ENCODE results near the gene RAB7A. TPM values are rescaled to one million over a fixed set of nuclear protein-coding genes. Genes with fewer than 3 reads are reported as not detected.

RAB7A gene
- polyA plus RNA-seq, 2 of the 4 experiments (the other 2 are of a cell fraction): 137 to 160 TPM

GRCh38 chr3:128845119-128845777 lies 119.3 kb downstream of the RAB7A start (continued):
- TF ChIP-seq HMGXB4 (CRISPR knock-in tag; IDR thresholded peaks at IDR 0.05; ENCODE audit: borderline replicate concordance): no peak

- POLR2A ChIA-PET: interaction anchor here (1.1 kb wide), 1 partner anchor 33 kb away, joined by 3 read pairs; no protein-coding TSS in a partner anchor
- DNase-seq (ENCODE audit: low read depth in 1 of 2, low spot score in 1 of 2) (peak; percentile 53 to 62), FAIRE-seq (no peak)
Measured at GRCh38 chr3:128845778-128846485, 119.9 kb downstream of the RAB7A start.

GRCh38 chr3:128846486-128846891 lies 120.5 kb downstream of the RAB7A start:
- ChIA-PET POLR2A (interaction anchor here (1.1 kb wide), 1 partner anchor 33 kb away, joined by 3 read pairs; no protein-coding TSS in a partner anchor), CTCF (interaction anchor here (0.7 to 2.4 kb wide), 18 partner anchors 9 to 230 kb away, joined by 3 to 13 read pairs (median 3); partner anchors contain the start of gene ACAD9)
- Histone ChIP-seq H3K4me3 (no peak overlapping the region; the same call in 2 of the 3 replicates), H3K4me1 (0 out of 3 replicates have a peak, but pooled peaks cover 9% of the 10 kb centered on the region), H3K27ac (peak overlapping the region in 1 of 2 experiments; percentile 88; a peak in 3 of 6 replicates), H3K9me3 (no peaks in the 10 kb centered on the region), H3K4me2 (peak overlapping the region; percentile 92)
- 97% methylated on average over 8 of the region's 13 CpGs for WGBS (ENCODE audit: missing lambda C conversion rate)
- TF ChIP-seq KDM1A (IDR thresholded peaks at IDR 0.05; ENCODE audit: low read depth): no peak
- ATAC-seq (peak in 1 of 2 experiments; percentile 15; a peak in 3 of 6 replicates), FAIRE-seq (no peak), DNase-seq (ENCODE audit: low read depth in 1 of 2, low spot score in 1 of 2) (no peak)

More at GRCh38 chr3:128845778-128846485, 119.9 kb downstream of the RAB7A start:
- TF ChIP-seq RAD21 (conservative IDR thresholded peaks at IDR 0.05 in 1 of 2, IDR thresholded peaks at IDR 0.05 in 1 of 2) (peak; percentile 17 to 32; a peak in 3 of 5 replicates), RFX5 (IDR thresholded peaks at IDR 0.05) (no peak), CTCF (IDR thresholded peaks at IDR 0.05) (peak; percentile 43)
- Histone ChIP-seq H3K4me2 (peak overlapping the region; percentile 92), H3K4me3 (peak overlapping the region; percentile 43), H3K27ac (peak overlapping the region; percentile 62 to 88), H3K4me1 (0 out of 3 replicates have a peak, but pooled peaks cover 9% of the 10 kb centered on the region), H3K9me3 (no peaks in the 10 kb centered on the region)
- WGBS (ENCODE audit: missing lambda C conversion rate): 4% methylated on average over 4 of the region's 32 CpGs
- ATAC-seq: peak; percentile 85 to 90
- CTCF ChIA-PET: interaction anchor here (0.7 to 2.4 kb wide), 19 partner anchors 9 to 229 kb away, joined by 3 to 13 read pairs (median 3); partner anchors contain the start of gene ACAD9

- POLR2A ChIA-PET: no interaction called here
- CTCF ChIA-PET: interaction anchor here (1.1 to 1.5 kb wide), 5 partner anchors 9 to 230 kb away, joined by 3 to 6 read pairs (median 4); no protein-coding TSS in a partner anchor
- H3K4me2 ChIP-seq: no peak overlapping the region
- WGBS (ENCODE audit: missing lambda C conversion rate): 81% methylated on average over 12 of the region's 15 CpGs
- H3K9me3 ChIP-seq: no peaks in the 10 kb centered on the region
- ATAC-seq (no peak), FAIRE-seq (no peak), DNase-seq (ENCODE audit: low read depth in 1 of 2, low spot score in 1 of 2) (no peak)
- no peak overlapping the region for H3K4me3 ChIP-seq
- H3K4me1 ChIP-seq: 0 out of 3 replicates have a peak, but pooled peaks cover 9% of the 10 kb centered on the region
- TF ChIP-seq HOXA7 (CRISPR knock-in tag; IDR thresholded peaks at IDR 0.05) (no peak), CBX2 (IDR thresholded peaks at IDR 0.05; ENCODE audit: borderline replicate concordance, low read depth) (no peak), HES2 (IDR thresholded peaks at IDR 0.05) (no peak), PHF8 (IDR thresholded peaks at IDR 0.05; ENCODE audit: borderline replicate concordance, low read depth) (no peak), BCL3 (IDR thresholded peaks at IDR 0.05) (no peak), JUNB (IDR thresholded peaks at IDR 0.05) (no peak)
- no peak overlapping the region for H3K27ac ChIP-seq
Measured at GRCh38 chr3:128847666-128848370, 121.8 kb downstream of the RAB7A start.
